Activated CD8-positive, alpha-beta memory T cell treated with anti-CD3 and anti-CD28 coated beads, Interleukin-2, amount 50 U/mL, for 1 hour (primary cell): Measurements from ENCODE around the gene PCNX3.

Source experiments
- DNase-seq: peaks from one replicate; pipeline ENCODE4 v3.0.0-alpha.2; 2020; ENCODE audit errors: extremely low read depth

PCNX3 gene

DNA sequence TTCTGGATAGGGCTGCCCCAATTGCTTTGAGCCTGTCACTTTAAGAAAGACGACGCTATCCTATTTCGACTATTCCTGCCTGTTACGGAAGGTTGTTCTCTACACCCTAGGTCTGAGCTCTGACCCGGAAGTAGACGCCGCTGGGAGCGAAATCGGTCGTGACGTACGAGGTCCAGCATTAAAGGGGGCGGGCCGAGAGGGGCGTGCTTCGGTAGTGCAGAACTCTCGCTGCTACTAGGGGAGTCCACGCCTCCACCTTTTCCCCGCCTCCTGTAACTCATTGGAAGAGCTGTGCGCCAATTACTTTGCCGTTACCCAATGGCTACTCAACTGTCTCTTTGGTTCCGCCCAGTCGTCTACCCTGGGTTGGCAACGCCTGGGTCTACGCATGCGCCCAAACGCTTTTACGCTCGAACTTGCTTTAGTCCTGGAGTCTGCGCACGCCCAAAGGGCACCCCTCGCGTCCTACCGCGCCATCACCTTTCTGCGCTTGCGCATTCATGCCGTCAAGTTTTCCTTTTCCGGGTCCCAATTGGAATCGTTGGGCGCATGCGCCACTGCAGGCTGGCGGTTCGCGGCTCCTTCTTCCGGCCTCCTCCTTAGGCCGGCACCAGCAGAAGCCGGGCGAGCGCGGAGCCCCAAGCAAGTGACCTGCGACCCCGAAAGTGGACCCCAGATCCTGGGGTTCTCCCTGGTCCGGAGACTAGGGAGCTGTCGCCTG lies at the start of gene PCNX3:
TSS of gene PCNX3 (plus strand) at position 548 of the 721 bp plus-strand sequence. CDS start 536 bp downstream, outside the sequence.
- peak; percentile 100 for DNase-seq

DNA sequence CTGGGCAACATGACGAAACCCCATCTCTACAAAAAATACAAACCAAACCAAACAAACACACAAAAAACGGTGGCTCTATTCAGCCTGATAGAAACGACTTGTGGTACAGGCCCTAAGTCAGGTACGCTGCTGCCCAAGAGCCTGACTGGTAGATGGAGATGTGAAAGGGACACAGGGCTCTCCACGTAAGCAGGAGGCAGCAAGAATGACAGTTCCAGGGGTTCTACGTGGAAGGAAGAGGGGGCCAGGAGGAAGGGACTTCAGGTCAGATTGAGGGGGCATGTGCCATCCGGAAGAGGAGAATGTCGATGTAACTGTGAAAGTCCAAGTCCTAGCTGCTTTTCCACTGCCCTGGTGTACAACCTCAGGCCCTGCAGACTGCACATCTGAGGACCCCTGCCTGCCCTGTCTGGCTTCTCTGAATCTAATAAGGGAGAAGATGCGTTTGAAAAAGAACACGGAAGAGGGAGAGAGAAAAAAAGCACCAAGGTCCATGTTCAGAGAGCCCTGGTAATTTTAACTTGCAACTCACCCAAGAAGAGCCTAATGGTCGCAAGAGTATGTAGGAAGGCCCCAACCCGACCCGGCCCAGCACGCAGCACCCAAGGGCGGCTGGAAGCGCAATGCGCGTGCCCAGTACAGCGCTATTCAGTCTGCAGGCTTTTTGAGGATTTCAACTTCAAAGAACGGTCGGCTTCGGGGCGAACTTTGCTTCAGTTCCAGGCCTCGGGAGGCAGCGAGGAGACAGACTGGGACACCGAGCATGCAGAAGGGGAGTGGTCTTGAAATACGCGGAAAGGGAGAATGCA lies 46.2 kb upstream of the PCNX3 start:
- no peak for DNase-seq

- peak; percentile 89 for DNase-seq
Observed at GRCh38 chr11:65569973-65570918, 45.3 kb upstream of the PCNX3 start, which contains the start of gene ZNRD2. ZNRD2 (plus strand) TSS chr11:65570477; CDS start chr11:65570492, 15 bp downstream.

GRCh38 chr11:65571420-65571819 lies 44.2 kb upstream of the PCNX3 start:
- no peak for DNase-seq

DNA sequence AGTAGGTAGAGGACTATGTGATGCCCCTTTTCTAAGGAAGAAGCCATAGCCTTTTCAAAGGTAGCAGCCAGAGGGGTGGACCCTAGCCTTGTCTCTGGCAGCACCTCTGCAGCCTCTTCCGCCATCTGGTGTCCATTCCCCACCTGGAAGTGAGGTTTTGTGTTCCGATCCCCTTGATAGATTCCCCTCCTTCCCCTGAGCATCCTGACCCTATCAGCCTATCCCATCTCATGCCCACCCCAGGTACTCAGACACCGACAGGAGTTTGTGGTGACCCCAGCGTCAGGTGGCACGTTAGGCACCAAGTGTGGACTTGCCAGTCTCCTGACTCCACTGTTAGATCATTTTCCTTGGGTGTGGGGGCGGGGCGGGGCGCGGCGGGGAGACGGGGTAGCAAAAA lies 43.6 kb upstream of the PCNX3 start:
- DNase-seq, result no peak

- DNase-seq, result peak; percentile 73
Observed at GRCh38 chr11:65572356-65573051, 43.1 kb upstream of the PCNX3 start, which contains the start of gene FAM89B. FAM89B (plus strand) TSS chr11:65572538; CDS start chr11:65572670, 132 bp downstream.

DNA sequence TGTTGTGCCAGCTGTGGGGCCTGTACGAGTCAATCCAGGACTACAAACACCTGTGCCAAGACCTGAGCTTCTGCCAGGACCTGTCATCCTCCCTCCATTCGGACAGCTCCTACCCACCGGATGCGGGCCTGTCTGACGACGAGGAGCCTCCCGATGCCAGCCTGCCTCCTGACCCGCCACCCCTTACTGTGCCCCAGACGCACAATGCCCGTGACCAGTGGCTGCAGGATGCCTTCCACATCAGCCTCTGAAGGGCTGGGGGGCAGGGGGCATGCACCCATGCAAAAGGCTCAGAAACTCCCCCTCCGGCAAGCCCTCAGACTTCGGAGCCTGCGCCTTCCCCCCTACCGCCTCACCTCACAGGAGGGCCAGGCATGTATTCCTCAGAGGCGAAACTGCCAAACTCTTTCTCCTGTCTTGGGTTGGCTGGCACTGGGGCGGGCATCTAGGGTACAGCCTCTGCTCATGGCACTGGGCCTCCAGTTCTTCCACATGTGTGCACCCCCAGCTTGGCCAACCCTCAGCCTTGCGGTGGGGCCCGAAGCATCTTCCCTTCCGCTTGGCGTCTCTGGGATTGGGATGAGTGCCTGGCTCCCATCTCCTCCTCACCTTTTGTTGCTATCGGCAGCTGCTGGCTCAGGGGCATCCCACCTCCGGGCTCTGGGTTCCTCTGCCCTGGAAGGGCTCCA lies 42.0 kb upstream of the PCNX3 start:
- no peak for DNase-seq

DNA sequence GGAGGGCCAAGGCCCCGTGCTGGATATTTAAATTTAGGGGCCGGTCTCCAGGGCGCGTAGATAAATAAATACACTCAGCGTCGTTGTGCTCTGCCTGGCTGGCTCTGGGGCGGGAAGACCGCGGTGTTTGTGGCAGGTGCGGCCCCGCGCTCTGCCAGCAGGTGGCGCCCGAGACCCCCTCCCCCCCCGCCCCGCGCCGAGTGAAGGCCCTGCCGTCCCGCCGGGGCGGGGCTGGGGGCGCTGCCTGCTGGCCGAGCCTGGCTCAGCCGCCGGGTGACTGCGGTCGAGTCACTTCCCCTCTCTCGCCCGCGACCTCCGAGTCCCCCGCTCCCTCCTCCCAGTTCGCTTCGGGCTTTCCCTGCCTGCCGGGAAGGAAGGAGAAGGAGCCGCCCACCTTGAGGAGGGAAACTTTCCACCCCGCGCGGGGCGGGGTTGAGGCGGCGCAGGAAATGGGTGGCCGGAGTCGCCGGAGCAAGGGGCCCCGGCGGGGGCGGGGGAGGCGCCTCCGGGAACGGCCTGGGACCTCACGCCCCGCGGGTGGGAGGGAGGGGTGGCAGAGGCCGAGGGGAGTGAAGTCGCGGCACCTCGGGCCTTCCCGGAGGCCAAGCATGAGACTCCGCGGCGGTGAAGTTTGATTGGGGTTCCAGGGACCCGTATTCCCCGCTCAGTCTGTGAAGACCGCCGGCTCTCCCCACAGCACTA lies 41.3 kb upstream of the PCNX3 start:
- DNase-seq, result no peak

- DNase-seq, result no peak
Observed at GRCh38 chr11:65574811-65575567, 40.6 kb upstream of the PCNX3 start.

- no peak for DNase-seq
Observed at GRCh38 chr11:65575568-65576231, 39.9 kb upstream of the PCNX3 start, which contains the start of gene EHBP1L1. EHBP1L1 (plus strand) TSS chr11:65576053; CDS start chr11:65576303, 250 bp downstream.

DNA sequence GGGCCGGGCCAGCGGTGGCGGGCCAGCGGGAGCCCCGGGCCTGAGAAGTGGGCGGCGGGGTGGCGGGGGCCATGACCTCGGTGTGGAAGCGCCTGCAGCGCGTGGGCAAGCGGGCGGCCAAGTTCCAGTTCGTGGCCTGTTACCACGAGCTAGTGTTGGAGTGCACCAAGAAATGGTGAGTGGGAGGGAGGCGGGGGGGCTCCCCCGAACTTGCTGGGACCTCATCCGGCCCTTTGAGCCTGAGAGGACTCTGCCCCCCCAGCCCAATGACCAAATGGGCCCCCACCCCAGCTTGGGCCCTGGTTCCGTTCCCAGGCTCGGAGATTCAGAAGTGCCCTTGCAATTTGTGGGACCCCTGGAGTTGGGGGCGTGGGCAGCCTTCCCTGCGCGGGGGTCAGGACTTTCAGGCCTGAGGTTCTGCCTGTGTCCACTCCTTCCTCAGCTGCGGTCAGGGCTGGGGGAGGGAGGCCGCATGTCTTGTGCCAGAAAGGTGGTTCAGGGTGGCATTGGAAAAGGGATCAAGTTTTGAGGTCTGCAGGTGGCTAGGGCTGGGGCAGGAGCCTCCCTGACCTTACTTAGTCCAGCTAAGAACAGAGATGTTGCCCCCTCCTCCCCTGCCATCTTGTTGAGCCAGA lies 39.2 kb upstream of the PCNX3 start:
- no peak for DNase-seq

GRCh38 chr11:65576867-65577755 lies 38.5 kb upstream of the PCNX3 start:
- DNase-seq, result no peak

GRCh38 chr11:65577756-65578109 lies 37.8 kb upstream of the PCNX3 start:
- no peak for DNase-seq

DNA sequence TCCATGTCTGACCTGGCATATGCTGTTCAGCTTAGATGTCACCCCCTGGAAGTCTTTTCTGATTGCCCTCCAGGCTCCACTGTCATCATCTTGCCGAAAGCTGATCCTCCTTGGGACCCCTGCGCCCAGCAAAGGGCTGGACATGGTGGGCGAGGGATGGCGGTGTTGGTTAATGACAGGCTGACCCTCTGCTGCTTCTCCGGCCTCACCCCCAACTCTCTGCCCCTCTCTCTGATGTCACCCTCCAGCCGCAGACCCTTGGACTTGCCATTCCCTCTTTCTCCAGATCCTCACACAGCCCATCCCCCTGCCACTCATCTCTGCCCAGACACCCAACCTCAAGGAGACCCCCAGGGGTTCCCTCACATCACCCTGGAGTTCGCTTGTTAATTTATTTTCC lies 37.4 kb upstream of the PCNX3 start:
- no peak for DNase-seq

DNA sequence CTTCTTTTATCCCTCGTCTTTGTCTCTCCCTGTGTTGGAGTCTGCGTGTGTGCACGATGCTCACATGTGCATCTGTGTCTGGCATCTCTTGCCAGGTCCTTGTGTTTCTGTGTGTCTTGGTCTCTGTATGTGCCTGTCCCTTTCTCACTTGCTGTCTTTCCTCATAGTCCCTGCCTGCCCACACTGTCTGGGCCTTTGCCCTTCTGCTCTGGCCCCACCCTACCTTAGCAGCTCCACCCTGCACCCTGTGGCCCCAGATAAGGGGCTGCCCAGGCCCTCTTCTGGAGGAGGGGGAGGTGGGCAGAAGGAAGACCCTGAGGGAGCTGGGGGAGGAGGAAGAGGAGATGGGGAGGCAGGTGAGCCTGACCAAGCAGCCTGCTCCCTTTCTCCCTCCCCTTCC lies 36.9 kb upstream of the PCNX3 start:
- DNase-seq, result no peak

- no peak for DNase-seq
Observed at GRCh38 chr11:65579291-65579690, 36.3 kb upstream of the PCNX3 start.
